ENCODE data around the gene DNAH9.

DNAH9 gene

DNA sequence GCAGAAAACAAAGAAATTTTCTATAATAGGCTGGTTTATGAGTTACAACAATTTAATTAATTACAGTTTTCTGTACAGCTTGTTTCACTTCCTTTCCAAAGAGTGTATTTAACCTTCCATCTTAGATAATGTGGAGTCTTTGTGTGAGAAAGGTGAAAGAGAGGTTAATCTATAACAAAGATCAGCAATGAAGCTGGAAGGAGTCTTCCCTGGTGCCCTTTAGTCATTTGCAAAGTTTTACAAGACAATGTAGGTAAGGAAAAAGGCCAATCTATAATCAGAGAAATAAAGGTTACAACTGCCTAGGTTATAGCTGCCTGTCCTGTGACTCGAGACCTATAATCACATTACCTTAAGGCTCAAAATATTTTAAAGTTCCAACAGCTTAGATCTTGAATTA, 257.0 kb downstream of the DNAH9 start:
- DNase-seq = no peak

DNA sequence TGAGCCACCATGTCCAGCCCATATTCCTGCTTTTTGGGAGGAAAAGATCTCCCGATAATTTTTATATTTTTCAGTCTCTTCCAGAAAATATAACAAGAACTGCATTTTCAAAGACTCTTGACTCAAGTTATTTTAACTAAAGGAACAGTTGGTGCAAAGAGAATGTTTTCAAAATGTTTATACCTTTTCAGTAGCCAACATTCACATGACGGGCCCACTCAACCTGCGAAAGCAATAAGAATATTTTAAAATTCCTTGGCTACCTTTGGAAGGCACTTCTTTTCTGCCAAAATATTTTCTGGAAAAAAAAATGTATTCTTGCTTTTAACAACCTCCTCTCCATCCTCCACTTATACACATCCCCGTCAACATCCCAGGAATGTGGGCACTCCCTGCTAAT, 258.7 kb downstream of the DNAH9 start:
- DNase-seq = no peak

DNA sequence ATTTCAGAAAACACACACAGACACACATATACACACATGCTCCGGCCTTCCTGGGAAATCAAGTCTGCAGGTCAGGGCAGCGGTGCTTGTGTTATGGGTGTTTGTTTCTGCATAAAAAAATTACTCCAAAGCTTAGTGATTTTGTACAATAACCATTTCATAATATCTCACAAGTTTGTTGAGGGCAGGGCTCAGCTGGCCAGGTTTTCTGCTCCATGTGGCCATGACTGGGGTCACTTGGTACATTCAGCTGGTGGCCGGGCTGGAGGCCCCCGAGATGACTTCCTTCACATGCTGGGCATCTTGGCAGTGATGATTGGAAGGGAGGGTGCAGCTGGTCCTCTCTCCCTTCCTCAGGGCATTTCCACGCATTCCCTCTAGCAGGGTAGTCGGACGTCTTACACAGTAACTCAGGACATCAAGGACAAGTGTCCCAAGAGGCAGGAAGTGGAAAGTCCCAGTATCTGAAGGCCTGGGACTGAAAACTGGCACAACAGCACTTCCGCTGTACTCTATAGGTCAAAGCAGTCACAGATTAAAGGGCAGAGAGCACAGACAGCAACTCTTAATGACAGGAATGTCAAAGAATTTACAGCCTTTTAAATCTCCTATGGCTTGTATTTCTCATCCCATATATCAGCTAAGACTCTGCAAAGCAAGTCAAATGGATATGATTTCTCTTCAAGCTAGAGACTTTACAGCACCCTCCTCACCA, 271.6 kb downstream of the DNAH9 start:
- DNase-seq = no peak

DNA sequence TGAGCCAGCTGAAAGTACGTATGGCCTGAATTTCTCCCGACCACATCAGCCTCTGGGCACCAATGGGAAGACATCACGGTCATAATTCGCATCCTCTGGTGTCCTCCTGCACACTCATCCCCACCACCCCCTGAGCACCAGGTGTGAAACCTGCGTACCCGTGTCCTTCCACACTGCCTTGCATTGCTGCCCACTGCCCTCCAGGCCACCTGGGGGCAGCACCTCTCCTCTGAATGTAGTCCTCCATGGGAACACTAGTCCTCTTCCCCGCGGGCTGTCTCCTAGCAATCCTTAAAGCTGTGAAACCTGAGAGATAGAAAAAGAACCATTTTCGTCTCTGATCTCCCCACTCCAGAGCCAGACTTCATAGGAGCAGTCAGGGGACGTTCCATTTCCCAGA, 273.5 kb downstream of the DNAH9 start:
- DNase-seq = no peak

DNA sequence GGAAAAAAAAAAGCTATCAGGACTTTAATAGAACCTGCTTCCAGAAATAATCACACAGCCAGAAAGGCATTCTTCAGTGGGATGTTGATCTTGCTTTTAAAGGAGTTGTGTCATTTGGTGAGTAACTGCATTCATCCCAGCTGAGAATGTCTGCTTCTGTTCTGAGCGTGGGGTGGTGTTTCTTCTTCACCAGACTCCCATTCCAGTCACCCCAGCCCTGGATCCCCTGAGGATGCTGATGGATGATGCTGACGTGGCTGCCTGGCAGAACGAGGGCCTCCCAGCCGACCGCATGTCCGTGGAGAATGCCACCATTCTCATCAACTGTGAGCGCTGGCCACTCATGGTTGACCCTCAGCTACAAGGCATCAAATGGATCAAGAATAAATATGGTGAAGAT, 276.5 kb downstream of the DNAH9 start:
- DNase-seq = no peak

DNA sequence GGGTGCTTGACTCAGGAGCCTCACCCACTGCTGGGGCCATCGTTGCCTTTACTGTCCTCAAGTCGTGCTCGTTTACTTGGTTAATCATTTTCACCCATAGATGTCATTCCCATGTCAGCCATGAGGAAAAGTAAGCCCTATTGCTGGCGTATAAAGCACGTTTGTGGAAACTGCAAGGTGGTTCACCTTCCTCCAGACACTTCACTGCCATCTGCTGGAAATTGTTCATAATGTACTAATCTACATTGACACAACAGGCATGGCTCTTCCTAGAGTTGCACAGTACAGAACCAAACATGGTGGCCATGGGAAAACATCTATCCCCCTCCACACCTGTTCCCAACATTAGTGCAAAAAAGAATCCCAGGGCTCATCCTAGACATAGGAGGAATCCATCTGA, 282.4 kb downstream of the DNAH9 start:
- no peak for DNase-seq

DNA sequence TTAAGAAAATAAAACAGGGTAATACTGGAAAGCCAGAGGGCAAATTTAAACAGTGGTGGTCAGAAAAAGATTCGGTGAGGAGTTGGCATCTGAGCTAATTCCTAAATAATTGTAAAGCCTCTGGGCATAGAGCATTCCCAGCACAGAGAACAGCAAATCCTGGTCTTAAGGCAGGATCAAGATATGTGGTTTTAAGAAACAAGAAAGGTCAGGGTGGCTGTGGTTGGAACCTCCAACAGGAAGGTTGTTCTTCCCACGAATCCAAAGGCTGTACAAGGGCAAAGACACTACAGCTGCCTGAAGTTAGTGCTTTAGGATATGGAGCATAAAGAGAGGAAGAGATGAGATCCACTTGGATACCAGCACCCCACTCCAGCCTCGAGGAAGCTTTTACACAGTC, 284.4 kb downstream of the DNAH9 start:
- DNase-seq = no peak

DNA sequence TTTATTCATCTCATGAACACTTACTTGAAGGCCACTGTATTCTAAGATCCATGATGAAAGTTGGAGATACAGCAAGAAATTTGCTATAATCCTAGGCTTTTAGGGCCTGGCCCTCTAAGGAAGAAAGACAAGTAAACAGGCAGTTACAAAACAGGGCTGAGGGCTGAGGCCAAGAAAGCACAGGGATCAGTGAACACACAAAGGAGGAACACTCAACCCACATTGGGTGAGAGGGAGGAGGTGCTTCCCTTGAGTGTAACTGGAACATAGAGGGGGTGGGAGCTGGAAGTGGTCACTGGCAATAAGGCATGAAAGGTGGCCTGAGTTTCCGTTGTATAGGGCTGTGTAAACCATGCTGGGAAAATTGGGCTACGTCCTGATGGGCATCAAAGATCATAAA, 286.8 kb downstream of the DNAH9 start:
- no peak for DNase-seq

DNA sequence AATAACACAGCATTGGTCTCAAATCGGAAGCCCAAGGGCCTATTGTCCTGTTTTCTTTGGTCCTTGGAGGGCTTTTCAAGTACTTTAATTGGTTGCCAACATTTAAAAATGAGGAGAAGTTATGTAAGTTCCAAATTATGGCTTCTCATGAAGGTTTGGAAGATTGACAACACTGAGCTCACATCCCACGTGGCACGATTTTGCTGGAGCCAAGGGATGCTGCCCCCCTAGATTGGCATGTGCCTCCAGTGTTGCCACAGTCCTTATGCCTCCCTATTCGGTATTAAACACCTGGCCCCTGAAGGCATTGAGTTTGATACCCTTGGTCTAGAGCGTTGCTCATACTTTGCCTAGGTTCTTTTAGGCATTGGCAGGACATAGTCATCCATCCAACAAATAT, 291.0 kb downstream of the DNAH9 start:
- DNase-seq = no peak

DNA sequence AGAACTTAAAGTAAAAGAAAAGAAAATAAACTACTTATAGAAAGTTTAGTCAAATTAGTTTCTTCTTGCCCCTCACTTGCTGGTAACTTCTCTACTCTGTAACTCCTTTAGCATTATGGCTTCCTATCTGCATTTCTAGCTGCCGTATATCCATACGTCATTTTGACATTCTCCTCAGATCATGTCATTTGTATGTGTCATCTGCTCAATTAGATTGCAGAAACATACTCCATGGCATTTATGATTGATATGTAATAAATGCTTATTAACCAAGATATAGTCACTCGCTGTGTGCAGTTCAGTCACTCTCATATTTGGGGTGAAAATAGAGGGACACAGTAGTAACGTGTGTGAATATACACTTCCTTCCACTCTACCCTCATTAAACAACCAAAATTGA, 295.6 kb downstream of the DNAH9 start:
- no peak for DNase-seq

DNA sequence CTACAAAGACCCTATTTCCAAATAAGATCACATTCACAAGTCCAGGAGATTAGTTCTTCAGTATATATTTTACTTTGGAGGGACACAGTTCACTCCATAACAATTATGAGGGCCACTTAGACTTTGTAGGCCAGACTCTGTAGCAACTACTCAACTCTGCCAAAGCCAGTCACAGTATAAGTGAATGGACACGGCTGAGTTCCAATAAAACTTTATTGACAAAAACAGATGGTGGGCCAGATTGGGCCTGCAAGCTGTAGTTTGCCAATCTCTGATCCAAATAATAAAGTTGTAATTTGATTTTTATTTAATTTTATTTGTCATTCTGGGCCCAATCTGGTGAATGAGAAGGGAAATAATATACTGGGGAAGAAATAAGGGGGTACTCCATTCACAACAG, 297.9 kb downstream of the DNAH9 start:
- DNase-seq = no peak

DNA sequence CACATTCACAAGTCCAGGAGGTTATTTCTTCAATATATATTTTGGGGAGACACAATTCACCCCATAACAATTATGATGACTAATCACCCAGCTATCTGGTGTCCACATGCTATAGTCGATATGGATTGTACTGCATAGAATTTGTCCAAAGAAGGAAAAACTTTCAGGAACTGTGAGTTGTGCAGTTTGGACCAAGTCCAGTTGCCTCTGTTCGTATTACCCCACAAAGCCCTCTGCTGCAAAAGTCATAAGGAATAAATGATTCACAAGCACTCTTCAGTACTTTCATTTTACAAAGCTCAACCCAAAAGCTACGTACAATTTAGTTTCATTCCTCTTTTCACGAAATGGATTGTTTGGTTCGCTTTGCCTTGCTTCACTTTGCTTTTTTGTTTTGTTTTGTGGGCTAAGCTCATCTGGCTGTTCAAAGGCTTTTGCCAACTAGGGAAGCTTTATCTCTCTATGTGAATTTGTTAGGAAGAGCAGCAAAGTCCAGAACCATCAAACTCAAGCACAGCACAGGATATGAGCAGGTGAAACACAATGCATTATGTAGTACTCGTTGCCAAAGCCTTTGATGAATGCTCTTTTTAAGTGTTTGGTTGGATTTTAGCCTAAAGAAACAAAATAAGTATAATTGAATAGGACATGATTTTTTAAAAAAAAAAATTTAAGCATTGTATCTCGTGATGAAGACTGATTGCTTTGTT, 300.4 kb downstream of the DNAH9 start:
- DNase-seq = no peak

DNA sequence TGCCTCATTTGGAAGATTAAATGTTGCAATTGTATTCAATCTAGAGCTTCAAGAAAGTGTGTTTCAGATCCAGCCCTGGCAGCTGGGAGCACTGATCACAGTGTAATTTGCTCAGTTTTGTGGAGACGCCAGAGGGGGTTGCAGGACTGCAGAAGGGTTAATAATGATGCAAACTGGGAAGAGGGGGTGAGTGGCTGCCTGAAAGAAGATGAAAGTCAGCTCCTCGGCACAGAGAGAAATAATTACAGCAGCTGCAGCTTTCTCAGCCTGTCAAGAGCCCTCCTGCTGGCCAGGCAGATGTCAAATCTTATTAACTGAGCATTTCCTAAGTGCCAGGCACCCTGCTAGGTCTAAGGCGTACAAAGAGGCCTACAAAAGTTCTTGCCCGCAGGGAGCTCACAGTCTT, 301.3 kb downstream of the DNAH9 start:
- no peak for DNase-seq

DNA sequence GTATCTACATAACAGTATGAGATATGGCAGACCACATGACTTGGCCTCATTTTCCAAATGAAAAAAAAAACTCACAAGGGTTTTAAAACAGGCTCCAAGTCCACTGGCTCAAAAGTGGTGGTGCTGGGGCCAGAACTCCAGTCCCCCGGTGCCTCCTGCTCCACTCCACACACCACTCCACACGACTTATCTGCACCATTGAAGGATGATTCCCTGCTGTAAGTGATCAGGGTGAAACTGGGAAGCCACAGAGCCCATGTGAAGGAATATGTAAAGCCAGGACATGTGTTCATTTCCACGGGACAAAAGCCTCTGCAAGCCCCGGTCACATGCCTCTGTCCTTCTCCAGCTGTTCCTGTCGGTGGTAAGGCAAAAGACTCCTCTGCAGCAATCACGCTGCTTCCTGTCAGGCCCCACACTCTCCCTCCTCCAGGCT, 301.8 kb downstream of the DNAH9 start:
- no peak for DNase-seq

DNA sequence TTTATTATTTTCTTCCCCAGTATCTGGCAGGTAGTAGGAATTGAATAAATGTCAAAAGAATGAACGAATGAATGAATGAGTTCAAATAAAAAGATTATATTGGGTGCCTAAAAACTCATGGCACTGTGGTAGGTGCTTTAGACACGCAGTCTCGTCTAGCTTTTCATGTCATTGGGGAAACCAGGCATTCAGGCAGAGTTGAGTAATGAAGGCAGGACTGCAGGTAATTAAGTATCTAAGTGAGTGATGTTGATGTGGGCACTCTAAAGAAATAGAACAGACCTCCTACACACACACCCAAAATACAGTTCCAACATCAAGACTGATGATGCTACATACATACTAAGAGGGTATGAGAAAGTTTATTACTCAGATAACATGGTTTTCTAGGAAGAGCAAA, 302.4 kb downstream of the DNAH9 start:
- no peak for DNase-seq

DNA sequence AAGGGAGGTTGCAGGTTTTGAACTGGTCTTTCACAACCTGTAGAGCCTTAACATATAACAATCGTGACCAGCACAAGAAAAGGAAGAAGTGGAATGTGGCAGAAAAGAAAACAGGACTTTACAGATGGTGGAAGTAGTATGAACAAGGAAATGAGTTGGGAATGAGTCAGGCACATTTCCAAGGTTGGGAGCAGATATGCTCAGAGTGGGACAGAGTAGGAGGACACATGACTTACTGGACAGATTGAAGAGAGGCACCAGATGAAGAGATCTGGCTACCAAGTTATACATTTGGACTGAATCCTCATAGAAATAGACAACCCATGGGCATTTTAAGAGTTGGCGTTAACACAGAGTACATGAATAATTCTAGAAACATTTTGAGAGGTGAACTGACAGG, 303.7 kb downstream of the DNAH9 start:
- DNase-seq = no peak

DNA sequence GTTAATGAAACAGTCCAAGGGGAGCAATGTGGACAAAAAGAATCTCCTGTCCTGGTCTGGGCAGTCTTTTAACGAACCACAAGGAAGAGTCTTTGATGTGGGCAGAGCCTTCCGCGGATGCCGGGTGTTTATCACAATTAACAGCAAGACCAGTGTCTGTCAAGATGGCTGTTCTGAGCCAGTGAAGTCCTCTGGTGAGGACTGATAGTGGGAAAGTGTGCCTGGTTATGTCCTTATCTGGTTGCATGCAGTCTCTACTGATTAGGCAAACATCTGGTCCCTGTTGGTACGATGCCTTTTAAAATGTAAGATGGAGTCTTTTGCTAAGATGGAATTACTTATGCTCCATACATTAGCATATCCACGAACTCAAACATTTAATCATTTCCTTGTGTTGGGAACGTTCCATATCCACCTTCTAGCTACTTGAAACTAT, 310.5 kb downstream of the DNAH9 start:
- no peak for DNase-seq

DNA sequence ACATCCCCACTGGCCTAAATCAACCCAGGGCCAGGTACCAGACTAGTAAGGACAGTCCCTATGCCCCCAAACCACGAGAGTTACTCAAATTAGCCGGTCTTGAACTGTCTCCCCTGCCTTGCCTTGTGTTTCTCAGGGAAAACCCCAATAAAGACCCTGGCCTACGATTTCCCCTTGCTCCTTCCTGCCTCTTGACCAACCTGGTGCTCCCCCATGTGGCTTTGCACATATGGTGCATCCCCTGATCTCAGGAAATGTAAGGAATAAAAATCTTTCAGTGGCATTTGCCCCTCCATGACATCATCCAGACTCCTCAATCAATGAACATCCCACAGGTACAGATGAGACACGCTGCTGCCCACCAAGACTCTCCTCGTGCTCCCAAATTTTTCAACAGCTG, 311.1 kb downstream of the DNAH9 start:
- DNase-seq = no peak

DNA sequence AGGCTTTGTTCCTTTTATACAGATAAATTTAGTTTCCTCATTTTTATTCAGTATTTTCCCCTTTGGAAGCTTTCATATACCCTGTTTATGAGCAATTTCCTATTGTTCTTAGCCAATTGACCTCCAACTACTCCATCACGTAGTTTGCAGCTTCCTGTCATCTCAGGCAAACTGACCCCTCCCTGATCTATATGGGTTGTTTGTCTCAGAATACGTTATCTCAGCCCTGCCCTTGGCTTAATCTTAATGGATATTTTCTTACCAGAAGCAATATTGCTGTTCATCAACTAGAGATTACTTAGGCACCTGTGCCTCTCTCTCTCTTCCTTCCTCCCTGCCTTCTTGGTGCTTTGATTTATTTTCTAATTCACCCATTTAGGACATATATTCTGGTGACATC, 317.8 kb downstream of the DNAH9 start:
- no peak for DNase-seq

DNA sequence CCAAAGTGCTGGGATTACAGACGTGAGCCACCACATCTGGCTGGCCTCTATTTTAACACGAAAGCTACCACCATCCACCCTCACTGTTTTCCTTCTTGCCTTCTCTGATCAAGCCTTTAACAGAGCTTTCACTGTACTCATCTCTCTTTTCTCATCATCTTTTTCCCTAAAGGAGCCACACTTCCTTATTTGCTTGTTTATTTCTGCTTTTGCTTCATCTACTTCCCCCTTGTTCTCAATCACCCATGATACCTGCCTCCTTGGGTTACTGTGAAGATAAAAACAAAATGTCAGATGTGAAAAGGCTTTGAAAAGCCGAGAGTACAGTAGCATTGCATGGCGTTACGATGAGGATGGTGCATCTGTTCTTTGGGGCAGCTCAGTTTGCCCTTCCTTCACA, 319.1 kb downstream of the DNAH9 start:
- no peak for DNase-seq

DNA sequence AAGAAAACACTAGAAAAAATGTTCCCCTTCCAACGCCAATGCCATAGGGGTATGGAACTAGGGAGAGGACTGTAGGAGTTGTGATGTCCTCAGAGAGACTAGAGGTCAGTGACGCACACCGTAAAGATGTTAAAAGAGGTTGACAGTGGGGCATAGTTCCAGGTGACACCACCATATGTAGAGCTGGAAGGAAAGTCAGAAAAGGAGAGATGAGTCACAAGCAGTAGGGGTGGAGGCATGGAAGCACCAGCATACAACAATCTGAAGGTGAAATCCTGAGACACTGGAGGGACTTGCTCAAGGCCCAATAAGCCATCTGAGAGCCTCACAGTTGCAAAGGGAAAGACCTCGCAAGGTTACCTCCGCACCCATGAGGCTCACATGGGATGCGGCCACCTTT, 323.0 kb downstream of the DNAH9 start:
- no peak for DNase-seq

DNA sequence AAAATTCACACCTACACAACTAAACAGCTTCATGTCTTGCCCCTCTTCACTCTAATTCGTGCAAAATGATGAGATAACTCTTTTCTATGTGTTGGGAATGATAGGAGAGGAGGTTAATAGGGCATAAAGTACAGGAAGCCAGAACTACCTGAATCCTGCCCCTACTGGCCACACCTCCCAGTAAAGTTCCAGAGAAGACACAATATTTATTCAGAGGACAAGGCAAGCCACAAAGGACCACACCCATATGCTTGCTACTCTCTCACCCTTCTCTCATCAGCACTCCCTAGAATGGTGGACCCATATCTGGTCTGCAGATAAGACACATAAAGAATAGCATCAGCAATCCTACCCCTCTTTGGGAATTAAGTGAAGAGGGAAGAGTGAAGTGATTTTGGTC, 324.4 kb downstream of the DNAH9 start:
- no peak for DNase-seq

DNA sequence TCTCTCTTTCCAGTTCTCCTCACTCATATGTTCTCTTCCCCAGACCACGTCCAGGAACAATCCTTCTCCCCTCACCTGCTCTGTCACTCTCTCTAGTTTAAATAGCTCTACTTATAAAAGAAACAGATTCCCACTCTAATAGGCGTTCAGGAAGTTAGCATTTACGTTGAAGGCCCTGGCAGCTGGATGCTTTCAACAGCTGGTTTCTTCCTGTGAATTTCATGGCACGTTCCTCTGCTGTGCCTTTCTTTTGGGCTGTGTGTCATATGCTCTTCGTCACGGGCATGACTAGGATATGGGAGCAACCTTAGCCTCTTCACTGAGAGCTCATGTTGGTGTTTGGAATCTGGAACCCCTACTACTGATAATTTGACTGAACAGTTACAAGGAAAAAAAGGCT, 325.8 kb downstream of the DNAH9 start:
- no peak for DNase-seq

DNA sequence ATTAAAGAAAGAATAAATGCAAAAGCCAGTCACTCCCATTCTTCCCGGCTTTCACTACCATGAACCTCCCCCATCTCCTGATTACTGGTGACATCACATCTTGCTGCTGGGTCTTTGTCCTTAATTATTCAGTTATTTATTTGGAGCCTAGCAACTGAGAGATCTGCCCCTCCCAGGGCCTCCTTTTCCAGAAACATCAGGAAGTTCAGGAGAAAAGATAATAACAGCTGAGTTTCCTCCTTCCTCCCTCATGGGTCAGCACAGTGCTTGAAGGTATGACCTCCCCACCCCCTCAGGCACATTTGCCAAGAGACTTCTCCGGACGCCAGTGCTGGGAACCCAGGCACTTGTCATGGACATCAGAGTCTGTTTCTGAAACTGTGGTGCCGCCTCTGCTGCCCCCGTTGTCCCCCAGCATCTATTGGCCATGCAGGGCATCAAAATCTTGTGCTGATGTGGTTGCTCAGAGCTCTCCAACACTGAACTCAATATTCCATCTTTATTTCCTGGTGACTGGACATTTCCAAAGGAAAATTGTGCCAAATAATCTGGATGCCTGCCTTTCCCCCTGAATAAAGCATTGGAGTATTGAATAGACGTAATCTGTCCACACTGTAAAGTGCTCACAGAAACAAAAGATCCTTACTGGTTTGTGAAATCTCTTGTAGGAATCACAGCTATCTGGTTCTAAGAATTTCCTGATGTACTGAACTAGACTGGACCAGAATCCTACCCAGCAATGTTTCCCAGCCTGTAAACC, 327.2 kb downstream of the DNAH9 start:
- no peak for DNase-seq

Measured in inflammatory macrophage treated with lipopolysaccharide for 4 hours (primary cell).